Liver (tissue), 9 donors: ENCODE results near the gene NIPAL3. TPM values are rescaled to one million over a fixed set of nuclear protein-coding genes. Genes with fewer than 3 reads are reported as not detected.
A peak's percentile ranks its signal among the peaks of the same experiment; 100 is the strongest.

ENCODE experiments used
- DNase-seq: peaks from one replicate; pipeline ENCODE4 v3.0.0-alpha.2; 2017; ENCODE audit warnings: low spot score
- H3K27ac ChIP-seq, 2 donors: one replicate each; pipeline ENCODE4 v1.7.0; 2013; ENCODE audit warnings: inconsistent platforms in 2 of 2, low read length in 2 of 2, control low read depth in 1 of 2, low read depth in 1 of 2, mild to moderate bottlenecking in 1 of 2
- H3K27me3 ChIP-seq, 4 donors: one replicate each; pipeline versions ENCODE4 v1.6.1 to v1.7.0; 2013; ENCODE audit warnings: low read length in 3 of 4, inconsistent platforms in 1 of 4, mild to moderate bottlenecking in 1 of 4, moderate library complexity in 1 of 4; ENCODE audit not compliant: control insufficient read depth in 4 of 4, insufficient read depth in 4 of 4
- H3K36me3 ChIP-seq, 4 donors: one replicate each; pipeline versions ENCODE4 v1.6.1 to v1.7.0; 2013; ENCODE audit warnings: low read length in 3 of 4, mild to moderate bottlenecking in 3 of 4, low read depth in 1 of 4, moderate library complexity in 1 of 4; ENCODE audit not compliant: control insufficient read depth in 4 of 4, insufficient read depth in 3 of 4
- H3K4me1 ChIP-seq, 4 donors: one replicate each; pipeline versions ENCODE4 v1.6.1 to v1.7.0; 2013; ENCODE audit warnings: low read length in 3 of 4, mild to moderate bottlenecking in 3 of 4, moderate library complexity in 1 of 4; ENCODE audit not compliant: control insufficient read depth in 4 of 4, insufficient read depth in 4 of 4
- H3K4me3 ChIP-seq, 3 donors: one replicate each; pipeline versions ENCODE4 v1.6.1 to v1.7.0; 2013; ENCODE audit warnings: low read length in 3 of 3, control low read depth in 1 of 3, low read depth in 1 of 3, mild to moderate bottlenecking in 1 of 3
- H3K9ac ChIP-seq, 2 donors: one replicate each; pipeline ENCODE4 v1.7.0; 2013; ENCODE audit warnings: low read length in 2 of 2, mild to moderate bottlenecking in 2 of 2, moderate library complexity in 2 of 2, control low read depth in 1 of 2, low read depth in 1 of 2
- H3K9me3 ChIP-seq, 4 donors: one replicate each; pipeline versions ENCODE4 v1.6.1 to v1.7.0; 2013; ENCODE audit warnings: low read length in 3 of 4; ENCODE audit not compliant: control insufficient read depth in 4 of 4
- CTCF ChIP-seq: fragments of 150-350 bp; IDR thresholded peaks from 2 replicates; pipeline ENCODE4 v1.5.1; 2017; ENCODE audit warnings: improper control_type of control experiment, low read depth, low read length; ENCODE audit not compliant: missing input control
- EGR1 ChIP-seq, 2 donors: IDR thresholded peaks; 2 replicates each; pipeline ENCODE4 v1.6.1; 2016 to 2018; ENCODE audit warnings: antibody characterized with exemption in 2 of 2, low read depth in 2 of 2
- FOXA1 ChIP-seq: IDR thresholded peaks from 2 replicates; pipeline ENCODE4 v1.6.1; 2016; ENCODE audit warnings: antibody characterized with exemption
- FOXA2 ChIP-seq: IDR thresholded peaks from 2 replicates; pipeline ENCODE4 v1.6.1; 2016; ENCODE audit warnings: antibody characterized with exemption
- GABPA ChIP-seq, 2 donors: IDR thresholded peaks in 1 of 2; conservative IDR thresholded peaks in 1 of 2; 2 replicates each; pipeline ENCODE4 v1.6.1; 2016; ENCODE audit warnings: antibody characterized with exemption in 2 of 2, mild to moderate bottlenecking in 1 of 2, moderate library complexity in 1 of 2
- HNF4A ChIP-seq, 2 donors: conservative IDR thresholded peaks; 2 replicates each; pipeline ENCODE4 v1.6.1; 2016; ENCODE audit warnings: antibody characterized with exemption in 2 of 2, mild to moderate bottlenecking in 2 of 2
- HNF4G ChIP-seq: IDR thresholded peaks from 2 replicates; pipeline ENCODE4 v1.6.1; 2016; ENCODE audit warnings: antibody characterized with exemption
- JUND ChIP-seq, 2 donors: IDR thresholded peaks; 2 replicates each; pipeline ENCODE4 v1.6.1; 2016; ENCODE audit warnings: antibody characterized with exemption in 2 of 2
- NR2F2 ChIP-seq: IDR thresholded peaks from 2 replicates; pipeline ENCODE4 v1.6.1; 2016; ENCODE audit warnings: antibody characterized with exemption
- RAD21 ChIP-seq, 2 donors: IDR thresholded peaks; 2 replicates each; pipeline ENCODE4 v1.6.1; 2016; ENCODE audit warnings: antibody characterized with exemption in 2 of 2, mild to moderate bottlenecking in 2 of 2
- REST ChIP-seq: IDR thresholded peaks from 2 replicates; pipeline ENCODE4 v1.6.1; 2016; ENCODE audit warnings: antibody characterized with exemption, mild to moderate bottlenecking
- RXRA ChIP-seq, 2 donors: IDR thresholded peaks; 2 replicates each; pipeline ENCODE4 v1.6.1; 2017 to 2018; ENCODE audit warnings: antibody characterized with exemption in 2 of 2, mild to moderate bottlenecking in 1 of 2
- SP1 ChIP-seq: IDR thresholded peaks from 2 replicates; pipeline ENCODE4 v1.6.1; 2018; ENCODE audit warnings: antibody characterized with exemption, mild to moderate bottlenecking
- TAF1 ChIP-seq: conservative IDR thresholded peaks from 2 replicates; pipeline ENCODE4 v1.6.1; 2016; ENCODE audit warnings: antibody characterized with exemption, mild to moderate bottlenecking
- YY1 ChIP-seq: IDR thresholded peaks from 2 replicates; pipeline ENCODE4 v1.6.1; 2016; ENCODE audit warnings: antibody characterized with exemption, mild to moderate bottlenecking
- ZBTB33 ChIP-seq: IDR thresholded peaks from 2 replicates; pipeline ENCODE4 v1.6.1; 2016; ENCODE audit warnings: antibody characterized with exemption
- WGBS: extraction: QIAGEN DNeasy Blood & Tissue Kit; methylation state at CpG from one replicate; pipeline ENCODE4 v1.1.7; 2013; 5-methylcytosine and 5-hydroxymethylcytosine counted together
- polyA plus RNA-seq, 2 donors: library from polyadenylated mRNA; stranded (reverse) in 1 of 2; unstranded in 1 of 2; fragments of 200-250 nt in 1 of 2; fragments of >200 nt in 1 of 2; fragmentation: Nextera tagmentation in 1 of 2; extraction: Ambion mirVana in 1 of 2; gene quantifications; one replicate each; pipeline versions ENCODE4 v1.2.1 to v1.2.3, GENCODE V29; 2013 to 2015
- total RNA-seq, 2 donors: library from RNA; depleted of rRNA; stranded (reverse); fragments of >200 nt; gene quantifications; one replicate each; pipeline ENCODE4 v1.2.3, GENCODE V29; 2014
- TF ChIP-seq, protein P1 (sequence below): IDR thresholded peaks from 2 replicates; pipeline ENCODE4 v1.6.1; 2016; ENCODE audit warnings: antibody characterized with exemption
- TF ChIP-seq, protein P2 (sequence below): IDR thresholded peaks from 2 replicates; pipeline ENCODE4 v1.6.1; 2016; ENCODE audit warnings: antibody characterized with exemption
- donor health status: healthy.
- donor health status: healthy.
- donor health status: healthy.
- donor health status: healthy.
- donor health status: healthy.

Gene NIPAL3
- total and polyA plus RNA-seq, 4 donors = 3.0 to 12.0 (median 6.0) TPM

DNA sequence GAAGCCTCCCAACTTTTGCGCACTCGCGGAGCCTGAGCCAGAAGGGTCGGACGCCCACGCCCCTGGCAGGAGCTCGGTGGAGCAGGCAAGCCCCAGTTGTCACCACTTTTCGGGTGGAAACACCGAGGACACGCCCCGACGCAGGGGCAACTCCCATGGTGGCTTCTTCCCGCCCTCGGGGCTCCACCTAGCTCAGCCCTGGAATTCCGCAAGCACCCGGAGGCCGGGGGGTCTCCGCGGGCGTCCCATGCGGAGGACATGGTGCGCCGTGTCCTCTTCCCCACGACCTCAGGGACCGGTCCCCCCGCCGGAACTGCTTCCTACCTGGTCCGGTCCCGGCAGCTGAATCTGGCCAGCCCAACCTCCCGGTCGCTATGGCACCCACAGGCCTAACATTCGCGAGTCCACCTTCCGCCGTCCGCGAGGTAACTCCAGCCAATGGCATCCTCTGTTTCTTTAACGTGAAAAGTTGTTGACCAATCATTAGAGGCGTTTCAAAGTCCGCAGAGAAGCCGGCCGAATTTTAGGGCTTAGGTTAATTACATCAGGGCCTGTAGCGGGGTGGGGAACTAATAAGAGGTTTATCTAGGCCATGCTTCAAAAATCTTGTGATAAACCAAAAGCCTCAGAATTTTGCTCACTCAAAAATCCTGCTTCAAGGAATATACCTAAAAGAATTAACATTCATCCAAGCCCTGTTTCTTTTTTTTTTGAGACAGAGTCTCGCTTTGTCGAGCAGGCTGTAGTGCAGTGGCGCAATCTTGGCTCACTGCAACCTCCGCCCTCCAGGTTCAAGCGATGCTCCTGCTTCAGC is 2.0 kb upstream of the NIPAL3 start, which contains the start of gene STPG1:
STPG1 (minus strand) TSS at position 433 of the 814 bp plus-strand sequence. CDS start 12,394 bp downstream, outside the sequence.
- 3% methylated on average over 48 of the region's 48 CpGs for WGBS
- H3K27ac ChIP-seq = peak within 1 kb of the TSS in 1 of 2 donors; percentile 5
- peak; percentile 84 for DNase-seq
- H3K9ac ChIP-seq = peak within 1 kb of the TSS; percentile 8 to 50
- H3K36me3 ChIP-seq = no peaks in the 10 kb centered on the region
- H3K4me1 ChIP-seq = peaks cover 3 to 25% (median 19%) of the 10 kb centered on the region in 4 donors
- no peaks in the 10 kb centered on the region for H3K9me3 ChIP-seq
- TF ChIP-seq NR2F2 (no peak), FOXA1 (no peak), GABPA (IDR thresholded peaks at IDR 0.05 in 1 of 2, conservative IDR thresholded peaks at IDR 0.05 in 1 of 2) (peak in 1 of 2 donors; percentile 33), HNF4G (no peak), JUND (IDR thresholded peaks at IDR 0.05) (no peak), YY1 (peak; percentile 75), HNF4A (conservative IDR thresholded peaks at IDR 0.05) (peak in 1 of 2 donors; percentile 50), TAF1 (no peak), SP1 (peak; percentile 97), FOXA2 (no peak), ZBTB33 (peak; percentile 37), RAD21 (IDR thresholded peaks at IDR 0.05) (peak in 1 of 2 donors; percentile 4), RXRA (IDR thresholded peaks at IDR 0.05) (peak; percentile 45 to 65), REST (no peak), EGR1 (IDR thresholded peaks at IDR 0.05; ENCODE audit: low read depth in 2 of 2) (no peak), CTCF (no peak)
- TF ChIP-seq, protein P1, sequence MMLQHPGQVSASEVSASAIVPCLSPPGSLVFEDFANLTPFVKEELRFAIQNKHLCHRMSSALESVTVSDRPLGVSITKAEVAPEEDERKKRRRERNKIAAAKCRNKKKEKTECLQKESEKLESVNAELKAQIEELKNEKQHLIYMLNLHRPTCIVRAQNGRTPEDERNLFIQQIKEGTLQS = no peak
- TF ChIP-seq, protein P2, sequence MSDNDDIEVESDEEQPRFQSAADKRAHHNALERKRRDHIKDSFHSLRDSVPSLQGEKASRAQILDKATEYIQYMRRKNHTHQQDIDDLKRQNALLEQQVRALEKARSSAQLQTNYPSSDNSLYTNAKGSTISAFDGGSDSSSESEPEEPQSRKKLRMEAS = no peak
- peak within 1 kb of the TSS; percentile 51 to 90 (median 76) for H3K4me3 ChIP-seq
- H3K27me3 ChIP-seq = no peaks in the 10 kb centered on the region
